ENCODE data around the gene ATP9A.

DNA sequence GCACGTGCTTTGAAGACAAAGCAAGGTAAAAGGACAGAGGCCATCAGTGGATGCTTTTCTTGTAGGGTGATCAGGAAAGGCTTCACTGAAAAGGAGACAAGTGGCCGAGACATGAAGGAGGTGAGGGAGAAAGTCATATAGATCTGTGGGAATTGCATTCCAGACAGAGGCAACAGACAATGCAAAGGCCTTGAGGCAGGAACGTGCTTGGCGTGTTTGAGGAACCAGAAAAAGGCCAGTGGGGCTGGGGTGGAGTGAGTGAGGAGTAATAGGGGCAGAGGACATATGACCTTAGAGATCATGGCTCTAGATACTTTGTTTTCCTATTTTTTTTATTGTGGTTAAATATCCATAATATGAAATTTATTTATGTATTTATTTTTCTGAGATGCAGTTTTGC lies 44.7 kb upstream of the ATP9A start:
- TF ChIP-seq, protein P1, sequence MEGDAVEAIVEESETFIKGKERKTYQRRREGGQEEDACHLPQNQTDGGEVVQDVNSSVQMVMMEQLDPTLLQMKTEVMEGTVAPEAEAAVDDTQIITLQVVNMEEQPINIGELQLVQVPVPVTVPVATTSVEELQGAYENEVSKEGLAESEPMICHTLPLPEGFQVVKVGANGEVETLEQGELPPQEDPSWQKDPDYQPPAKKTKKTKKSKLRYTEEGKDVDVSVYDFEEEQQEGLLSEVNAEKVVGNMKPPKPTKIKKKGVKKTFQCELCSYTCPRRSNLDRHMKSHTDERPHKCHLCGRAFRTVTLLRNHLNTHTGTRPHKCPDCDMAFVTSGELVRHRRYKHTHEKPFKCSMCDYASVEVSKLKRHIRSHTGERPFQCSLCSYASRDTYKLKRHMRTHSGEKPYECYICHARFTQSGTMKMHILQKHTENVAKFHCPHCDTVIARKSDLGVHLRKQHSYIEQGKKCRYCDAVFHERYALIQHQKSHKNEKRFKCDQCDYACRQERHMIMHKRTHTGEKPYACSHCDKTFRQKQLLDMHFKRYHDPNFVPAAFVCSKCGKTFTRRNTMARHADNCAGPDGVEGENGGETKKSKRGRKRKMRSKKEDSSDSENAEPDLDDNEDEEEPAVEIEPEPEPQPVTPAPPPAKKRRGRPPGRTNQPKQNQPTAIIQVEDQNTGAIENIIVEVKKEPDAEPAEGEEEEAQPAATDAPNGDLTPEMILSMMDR (conservative IDR thresholded peaks at IDR 0.05) = no peak
- TF ChIP-seq EZH2 (IDR thresholded peaks at IDR 0.05; ENCODE audit: low read depth) = no peak
